Common myeloid progenitor, CD34-positive (primary cell): Measurements from ENCODE around the gene CPEB1.

Experiments used
- CTCF ChIA-PET: fragments of 350-600 bp; sonication (Branson Sonifier 250); formaldehyde crosslinking; loops from one replicate; lab custom pipeline; 2021; ENCODE audit warnings: antibody characterized with exemption; lab: Charles Lee
- POLR2A ChIA-PET: fragments of 350-600 bp; sonication (Branson Sonifier 250); formaldehyde crosslinking; loops from one replicate; lab custom pipeline; 2021; ENCODE audit warnings: antibody characterized with exemption; lab: Charles Lee
- DNase-seq, 3 donors: peaks; one replicate each; pipeline versions ENCODE4 v3.0.0 to v3.0.0-alpha.2; 2013
- H3K27ac ChIP-seq, 2 experiments: 1 replicate in 1 of 2; 2 replicates in 1 of 2; pipeline ENCODE4 v1.7.0; 2013; ENCODE audit warnings: inconsistent platforms in 2 of 2, low read length in 2 of 2, mild to moderate bottlenecking in 2 of 2, low read depth in 1 of 2, moderate library complexity in 1 of 2; ENCODE audit not compliant: severe bottlenecking in 2 of 2, insufficient read depth in 1 of 2, poor library complexity in 1 of 2
- H3K27me3 ChIP-seq, 5 experiments: replicated peaks in 2 of 5; 1 replicate in 3 of 5; 2 replicates in 2 of 5; pipeline versions ENCODE4 v1.6.1 to v1.7.0; 2013; ENCODE audit warnings: low read length in 4 of 5, mild to moderate bottlenecking in 2 of 5, moderate library complexity in 2 of 5, inconsistent platforms in 1 of 5; ENCODE audit not compliant: insufficient read depth in 5 of 5, control insufficient read depth in 4 of 5
- H3K36me3 ChIP-seq, 4 experiments: 1 replicate in 2 of 4; 2 replicates in 2 of 4; pipeline versions ENCODE4 v1.6.1 to v1.7.0; 2013; ENCODE audit warnings: low read length in 3 of 4, control low read depth in 1 of 4, mild to moderate bottlenecking in 1 of 4; ENCODE audit not compliant: control insufficient read depth in 4 of 4, insufficient read depth in 4 of 4
- H3K4me1 ChIP-seq, 4 experiments: 1 replicate in 3 of 4; 2 replicates in 1 of 4; pipeline versions ENCODE4 v1.6.1 to v1.7.1; 2013; ENCODE audit warnings: low read length in 3 of 4, mild to moderate bottlenecking in 3 of 4, control low read depth in 1 of 4, inconsistent platforms in 1 of 4, moderate library complexity in 1 of 4; ENCODE audit not compliant: control insufficient read depth in 4 of 4, insufficient read depth in 4 of 4; ENCODE audit errors: control extremely low read depth in 1 of 4
- H3K4me3 ChIP-seq, 7 experiments: 1 replicate in 4 of 7; 2 replicates in 3 of 7; pipeline versions ENCODE4 v1.5.1 to v1.7.0; 2013; ENCODE audit warnings: mild to moderate bottlenecking in 7 of 7, low read length in 6 of 7, moderate library complexity in 6 of 7, inconsistent platforms in 2 of 7, low read depth in 2 of 7, control low read depth in 1 of 7; ENCODE audit not compliant: insufficient read depth in 4 of 7, control insufficient read depth in 1 of 7; ENCODE audit errors: extremely low read depth in 1 of 7
- H3K9me3 ChIP-seq, 5 experiments: 1 replicate in 4 of 5; 2 replicates in 1 of 5; pipeline versions ENCODE4 v1.6.1 to v1.7.1; 2013; ENCODE audit warnings: low read length in 4 of 5, mild to moderate bottlenecking in 2 of 5, inconsistent platforms in 1 of 5, low read depth in 1 of 5, moderate library complexity in 1 of 5; ENCODE audit not compliant: control insufficient read depth in 4 of 5, insufficient read depth in 2 of 5; ENCODE audit errors: control extremely low read depth in 1 of 5
- WGBS: methylation state at CpG from one replicate; pipeline ENCODE4 v1.1.5; 2013; ENCODE audit not compliant: insufficient coverage; 5-methylcytosine and 5-hydroxymethylcytosine counted together

The CPEB1 gene

DNA sequence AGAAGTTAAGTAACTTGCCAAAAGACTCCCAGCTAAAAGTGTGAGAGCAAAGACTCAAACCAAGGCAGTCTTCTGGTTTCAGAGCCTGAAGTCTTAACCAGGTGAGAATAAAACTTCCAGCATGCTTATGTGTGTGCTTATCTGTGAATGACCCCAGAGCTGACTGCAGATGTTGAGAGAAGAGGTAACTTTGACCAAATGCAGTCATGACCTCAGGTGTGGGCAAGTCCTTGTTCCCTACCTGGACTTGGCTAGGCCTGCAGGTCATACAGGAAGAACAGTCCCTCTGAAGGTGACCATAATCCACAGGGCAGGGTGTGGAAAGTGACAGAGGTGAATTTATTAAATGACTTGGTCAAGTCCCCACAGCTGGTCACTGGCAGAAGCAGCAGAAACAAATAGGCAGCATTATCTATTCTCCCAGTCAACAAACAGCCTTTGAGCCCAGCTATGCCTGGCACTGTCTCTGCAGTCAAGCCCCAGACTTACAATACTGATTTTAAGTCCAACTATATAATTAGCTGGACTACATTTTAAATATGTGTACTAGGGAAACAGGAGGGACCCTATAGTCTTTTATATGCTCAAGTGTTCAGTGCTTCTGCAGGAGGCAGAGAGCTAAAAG is 3.0 kb upstream of the CPEB1 start:
- Histone ChIP-seq H3K36me3 (no peaks in the 10 kb centered on the region), H3K27ac (no peak overlapping the region), H3K4me1 (peaks cover 0 to 29% (median 19%) of the 10 kb centered on the region in 4 experiments), H3K9me3 (peaks cover 0 to 3% (median 0%) of the 10 kb centered on the region in 5 experiments), H3K27me3 (peaks cover 0 to 42% (median 39%) of the 10 kb centered on the region in 5 experiments), H3K4me3 (no peak overlapping the region)
- CTCF ChIA-PET, result interaction anchor here (0.9 to 1.6 kb wide), 2 partner anchors 16 to 155 kb away, joined by 3 read pairs; no protein-coding TSS in a partner anchor
- POLR2A ChIA-PET, result interaction anchor here (0.6 kb wide), 1 partner anchor 20 kb away, joined by 3 read pairs; no protein-coding TSS in a partner anchor
- no peak for DNase-seq

GRCh38 chr15:82649226-82649999 is 2.2 kb upstream of the CPEB1 start:
- H3K36me3 ChIP-seq, result no peaks in the 10 kb centered on the region
- ChIA-PET POLR2A (interaction anchor here (0.6 kb wide), 1 partner anchor 20 kb away, joined by 3 read pairs; no protein-coding TSS in a partner anchor), CTCF (interaction anchor here (0.9 to 1.6 kb wide), 2 partner anchors 17 to 155 kb away, joined by 3 read pairs; no protein-coding TSS in a partner anchor)
- H3K4me1 ChIP-seq, result peaks cover 0 to 29% (median 19%) of the 10 kb centered on the region in 4 experiments
- H3K9me3 ChIP-seq, result peaks cover 0 to 3% (median 0%) of the 10 kb centered on the region in 5 experiments
- no peak for DNase-seq
- no peak overlapping the region for H3K4me3 ChIP-seq
- WGBS, result 64% methylated on average over 11 of the region's 11 CpGs
- peaks cover 4 to 50% (median 45%) of the 10 kb centered on the region in 5 experiments for H3K27me3 ChIP-seq
- H3K27ac ChIP-seq, result no peak overlapping the region

- Histone ChIP-seq H3K4me1 (peaks cover 0 to 29% (median 19%) of the 10 kb centered on the region in 4 experiments), H3K4me3 (peak overlapping the region in 5 of 7 experiments; percentile 20 to 69 (median 55)), H3K27ac (no peak overlapping the region), H3K36me3 (no peaks in the 10 kb centered on the region), H3K27me3 (peaks cover 4 to 58% (median 46%) of the 10 kb centered on the region in 5 experiments), H3K9me3 (peaks cover 0 to 3% (median 0%) of the 10 kb centered on the region in 5 experiments)
- POLR2A ChIA-PET, result no interaction called here
- CTCF ChIA-PET, result no interaction called here
- DNase-seq, result no peak
- WGBS, result 53% methylated on average over 33 of the region's 41 CpGs
These were observed 1.3 kb upstream of the CPEB1 start for GRCh38 chr15:82648257-82649103.

DNA sequence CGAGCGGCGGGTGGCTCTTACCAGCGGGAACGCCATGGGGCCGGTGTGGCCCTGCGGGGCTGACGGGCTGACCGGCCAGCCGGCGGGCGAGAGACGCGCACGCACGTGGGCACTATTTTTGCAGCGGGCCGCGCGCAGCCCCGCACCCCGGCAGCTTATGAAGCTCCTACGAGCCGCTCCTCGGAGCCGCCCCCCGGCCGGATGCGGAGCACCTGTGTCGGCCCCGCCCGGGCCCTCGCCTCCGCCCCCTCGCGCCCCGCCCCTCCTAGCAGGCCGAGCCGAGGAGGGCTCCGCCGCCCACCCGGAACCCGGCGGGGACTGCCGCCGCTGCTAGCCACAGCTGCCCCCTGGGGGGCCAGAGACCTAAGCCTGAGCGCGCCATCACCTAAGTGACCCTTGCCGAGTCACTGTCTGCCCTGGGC is 683 bp upstream of the CPEB1 start:
- under 1% methylated on average over 35 of the region's 49 CpGs for WGBS
- peak overlapping the region in 6 of 7 experiments; percentile 8 to 69 (median 52) for H3K4me3 ChIP-seq
- peaks cover 4 to 63% (median 50%) of the 10 kb centered on the region in 5 experiments for H3K27me3 ChIP-seq
- H3K9me3 ChIP-seq, result peaks cover 0 to 3% (median 0%) of the 10 kb centered on the region in 5 experiments
- peaks cover 0 to 29% (median 19%) of the 10 kb centered on the region in 4 experiments for H3K4me1 ChIP-seq
- no peak overlapping the region for H3K27ac ChIP-seq
- POLR2A ChIA-PET, result no interaction called here
- peak in 2 of 3 donors; percentile 30 to 54 for DNase-seq
- H3K36me3 ChIP-seq, result no peaks in the 10 kb centered on the region
- CTCF ChIA-PET, result no interaction called here

DNA sequence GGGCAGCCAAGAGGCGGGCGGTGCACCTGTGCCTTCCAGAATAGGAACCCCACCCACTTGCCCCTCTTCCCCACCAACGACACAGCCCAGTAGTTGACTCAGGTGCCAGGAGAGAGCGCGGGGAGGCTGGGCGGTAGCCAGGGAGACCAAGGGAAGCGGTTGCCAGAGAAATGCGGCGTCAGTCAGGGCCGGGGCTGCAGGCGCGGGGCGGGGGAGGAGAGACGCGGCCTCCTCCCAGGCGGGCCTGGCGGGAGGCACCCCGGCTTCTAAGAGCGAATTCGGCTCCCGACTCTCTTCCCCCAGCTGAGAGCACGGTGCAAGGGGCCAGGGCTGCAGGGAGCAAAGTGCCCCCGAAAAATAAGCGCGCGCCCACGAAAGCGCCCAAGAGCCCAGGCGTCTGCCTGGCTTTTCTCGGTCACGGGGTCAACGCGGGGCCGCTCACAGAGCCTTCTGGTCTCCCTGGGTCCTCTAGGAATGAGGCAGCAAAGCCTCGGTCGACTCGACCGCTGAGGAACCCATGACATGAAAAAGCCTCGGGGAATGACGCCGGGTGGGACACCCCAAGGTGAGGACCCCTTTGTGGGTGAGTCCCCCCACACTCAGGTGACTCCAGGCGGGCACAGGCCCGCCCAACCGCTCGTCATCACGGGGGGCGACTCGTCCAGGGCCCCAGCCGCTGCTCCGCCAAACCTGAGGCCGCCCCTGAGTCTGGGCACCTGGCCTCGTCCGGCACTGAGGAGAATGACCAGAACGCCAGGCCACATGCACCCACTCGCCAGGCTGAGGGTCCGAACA is 716 bp downstream of the CPEB1 start:
- peak in 2 of 3 donors; percentile 41 to 54 for DNase-seq
- Histone ChIP-seq H3K27ac (peak overlapping the region in 1 of 2 experiments; percentile 43), H3K36me3 (no peaks in the 10 kb centered on the region), H3K4me3 (peak overlapping the region in 3 of 7 experiments; percentile 52 to 59 (median 55)), H3K4me1 (peaks cover 0 to 29% (median 19%) of the 10 kb centered on the region in 4 experiments), H3K9me3 (peaks cover 0 to 3% (median 0%) of the 10 kb centered on the region in 5 experiments), H3K27me3 (peaks cover 6 to 70% (median 54%) of the 10 kb centered on the region in 5 experiments)
- POLR2A ChIA-PET, result no interaction called here
- CTCF ChIA-PET, result no interaction called here
- 16% methylated on average over 54 of the region's 56 CpGs for WGBS
